Measurements from ENCODE around the gene ARHGAP32.
A peak's percentile ranks its signal among the peaks of the same experiment; 100 is the strongest.
"Not testable (repeated sequence)": the region's sequence is repeated elsewhere in the genome, so short reads cannot be mapped to it uniquely, and the experiment has no call there.

The ARHGAP32 gene

GRCh38 chr11:128933481-128934178 is 258.5 kb downstream of the ARHGAP32 start:
- no peak for DNase-seq (ENCODE audit: low spot score)

- DNase-seq (ENCODE audit: low spot score), result no peak
Observed at GRCh38 chr11:128931668-128932067, 260.5 kb downstream of the ARHGAP32 start.

GRCh38 chr11:128931066-128931465 is 261.1 kb downstream of the ARHGAP32 start:
- no peak for DNase-seq (ENCODE audit: low spot score)

GRCh38 chr11:128929991-128930390 is 262.1 kb downstream of the ARHGAP32 start:
- peak; percentile 59 for DNase-seq (ENCODE audit: low spot score)

- DNase-seq (ENCODE audit: low spot score), result peak; percentile 20
Observed at GRCh38 chr11:128929468-128929867, 262.7 kb downstream of the ARHGAP32 start.

- peak; percentile 15 for DNase-seq (ENCODE audit: low spot score)
Observed at GRCh38 chr11:128928400-128928799, 263.7 kb downstream of the ARHGAP32 start.

- no peak for DNase-seq (ENCODE audit: low spot score)
Observed at GRCh38 chr11:128927683-128928336, 264.3 kb downstream of the ARHGAP32 start.

GRCh38 chr11:128927108-128927461 is 265.0 kb downstream of the ARHGAP32 start:
- DNase-seq (ENCODE audit: low spot score), result no peak

GRCh38 chr11:128926437-128927107 is 265.6 kb downstream of the ARHGAP32 start:
- no peak for DNase-seq (ENCODE audit: low spot score)

- no peak for DNase-seq (ENCODE audit: low spot score)
Observed at GRCh38 chr11:128926000-128926399, 266.1 kb downstream of the ARHGAP32 start.

- no peak for DNase-seq (ENCODE audit: low spot score)
Observed at GRCh38 chr11:128925250-128925600, 266.9 kb downstream of the ARHGAP32 start.

- DNase-seq (ENCODE audit: low spot score), result no peak
Observed at GRCh38 chr11:128924510-128925249, 267.4 kb downstream of the ARHGAP32 start.

GRCh38 chr11:128924104-128924503 is 268.0 kb downstream of the ARHGAP32 start:
- no peak for DNase-seq (ENCODE audit: low spot score)

GRCh38 chr11:128921793-128922192 is 270.3 kb downstream of the ARHGAP32 start:
- no peak for DNase-seq (ENCODE audit: low spot score)

- no peak for DNase-seq (ENCODE audit: low spot score)
Observed at GRCh38 chr11:128920666-128921065, 271.5 kb downstream of the ARHGAP32 start.

- DNase-seq (ENCODE audit: low spot score), result not testable (repeated sequence)
Observed at GRCh38 chr11:128919635-128920034, 272.5 kb downstream of the ARHGAP32 start.

GRCh38 chr11:128919216-128919615 is 272.9 kb downstream of the ARHGAP32 start:
- no peak for DNase-seq (ENCODE audit: low spot score)

- DNase-seq (ENCODE audit: low spot score), result no peak
Observed at GRCh38 chr11:128917144-128917724, 274.9 kb downstream of the ARHGAP32 start.

GRCh38 chr11:128916681-128917080 is 275.4 kb downstream of the ARHGAP32 start:
- no peak for DNase-seq (ENCODE audit: low spot score)

- no peak for DNase-seq (ENCODE audit: low spot score)
Observed at GRCh38 chr11:128916037-128916572, 276.0 kb downstream of the ARHGAP32 start.

GRCh38 chr11:128915149-128915521 is 277.0 kb downstream of the ARHGAP32 start:
- no peak for DNase-seq (ENCODE audit: low spot score)
